Keratinocyte (primary cell): ENCODE measurements around the gene WBP1L. TPM values are rescaled to one million over a fixed set of nuclear protein-coding genes. Genes with fewer than 3 reads are reported as not detected.

Experiments used
- DNase-seq: peaks from one replicate; pipeline ENCODE4 v3.0.0-alpha.2; 2011; ENCODE audit warnings: low read depth, missing footprints, low spot score
- FAIRE-seq: peaks from 2 replicates; lab custom pipeline; 2011; peaks lifted over from hg19 to GRCh38; lab: Jason Lieb, UNC
- H2AFZ ChIP-seq: 2 replicates; pipeline ENCODE4 v1.6.0; 2012; ENCODE audit warnings: low read length, control low read depth, inconsistent platforms; ENCODE audit not compliant: control insufficient read depth
- H3K27ac ChIP-seq: 2 replicates; pipeline ENCODE4 v1.5.1; 2011; ENCODE audit warnings: low read length; ENCODE audit not compliant: control insufficient read depth, insufficient read depth
- H3K27me3 ChIP-seq: 3 replicates; pipeline ENCODE4 v1.6.0; 2011; ENCODE audit warnings: low read length; ENCODE audit not compliant: control insufficient read depth, insufficient read depth; ENCODE audit errors: extremely low read depth
- H3K36me3 ChIP-seq, 2 experiments: 2 replicates in 1 of 2; 3 replicates in 1 of 2; pipeline ENCODE4 v1.5.1; 2011; ENCODE audit warnings: low read length in 2 of 2, mild to moderate bottlenecking in 1 of 2; ENCODE audit not compliant: control insufficient read depth in 2 of 2, insufficient read depth in 2 of 2; ENCODE audit errors: extremely low read depth in 1 of 2
- H3K4me1 ChIP-seq: 3 replicates; pipeline ENCODE4 v1.5.1; 2011; ENCODE audit warnings: low read length; ENCODE audit not compliant: control insufficient read depth, insufficient read depth; ENCODE audit errors: extremely low read depth
- H3K4me2 ChIP-seq: 3 replicates; pipeline ENCODE4 v1.6.0; 2011; ENCODE audit warnings: low read depth, low read length; ENCODE audit not compliant: control insufficient read depth, insufficient read depth; ENCODE audit errors: extremely low read depth
- H3K4me3 ChIP-seq, 3 experiments: fragments of 200-600 bp in 1 of 3; sonication (generic) in 1 of 3; 2 replicates in 2 of 3; 3 replicates in 1 of 3; pipeline ENCODE4 v1.5.1; 2011 to 2016; ENCODE audit warnings: low read length in 3 of 3, mild to moderate bottlenecking in 3 of 3, control low read depth in 2 of 3, inconsistent platforms in 1 of 3, low read depth in 1 of 3, mixed read lengths in 1 of 3, mixed run types in 1 of 3, moderate library complexity in 1 of 3; ENCODE audit not compliant: control insufficient read depth in 2 of 3, insufficient read depth in 2 of 3; ENCODE audit errors: extremely low read depth in 1 of 3
- H3K79me2 ChIP-seq: 2 replicates; pipeline ENCODE4 v1.6.0; 2012; ENCODE audit warnings: low read length; ENCODE audit not compliant: control insufficient read depth, insufficient read depth
- H3K9ac ChIP-seq: 3 replicates; pipeline ENCODE4 v1.6.0; 2011; ENCODE audit warnings: low read length; ENCODE audit not compliant: control insufficient read depth, insufficient read depth; ENCODE audit errors: extremely low read depth
- H3K9me1 ChIP-seq: 3 replicates; pipeline ENCODE4 v1.6.0; 2011; ENCODE audit warnings: low read length; ENCODE audit not compliant: control insufficient read depth, insufficient read depth; ENCODE audit errors: extremely low read depth
- H3K9me3 ChIP-seq: 2 replicates; pipeline ENCODE4 v1.5.1; 2012; ENCODE audit warnings: low read depth, low read length; ENCODE audit not compliant: control insufficient read depth
- H4K20me1 ChIP-seq: 3 replicates; pipeline ENCODE4 v1.6.0; 2011; ENCODE audit warnings: low read length; ENCODE audit not compliant: control insufficient read depth, insufficient read depth; ENCODE audit errors: extremely low read depth
- EZH2 ChIP-seq: IDR thresholded peaks from one replicate; pipeline ENCODE4 v1.6.1; 2012; ENCODE audit warnings: inconsistent platforms, mild to moderate bottlenecking, low read length, moderate library complexity
- dilution Hi-C: fragments of 300-500 bp; cut with MboI; formaldehyde crosslinking; loops from one replicate; pipeline ENCODE4 v1.7.0; 2020; ENCODE audit warnings: low sequenced_read_pairs; ENCODE audit not compliant: extremely low pct_ligation_motif_present
- polyA plus RNA-seq, 5 experiments: library from polyadenylated mRNA; depleted of rRNA in 3 of 5; stranded (reverse) in 3 of 5; stranded (forward) in 1 of 5; unstranded in 1 of 5; fragments of >200 nt; gene quantifications; 1 replicate in 1 of 5; 2 replicates in 3 of 5; 3 replicates in 1 of 5; pipeline versions ENCODE4 v1.2.1 to v1.2.3, GENCODE V29; 2011 to 2012; ENCODE audit warnings: missing spikeins in 2 of 5, low read depth in 1 of 5, low replicate concordance in 1 of 5
- TF ChIP-seq, protein P1 (sequence below), 3 experiments: IDR thresholded peaks in 1 of 3; conservative IDR thresholded peaks in 1 of 3; optimal IDR thresholded peaks in 1 of 3; 2 replicates in 2 of 3; 3 replicates in 1 of 3; pipeline versions ENCODE3 to v1.5.1; 2011; ENCODE audit warnings: low read length in 3 of 3, mild to moderate bottlenecking in 3 of 3, moderate library complexity in 2 of 3, control low read depth in 1 of 3, inconsistent platforms in 1 of 3; ENCODE audit not compliant: insufficient read depth in 2 of 3; ENCODE audit errors: extremely low read depth in 1 of 3

The WBP1L gene
- polyA plus RNA-seq, 1 donor (not counting 4 experiments of a cell fraction or from before 2014, with no cell fraction given), result 24.3 TPM

DNA sequence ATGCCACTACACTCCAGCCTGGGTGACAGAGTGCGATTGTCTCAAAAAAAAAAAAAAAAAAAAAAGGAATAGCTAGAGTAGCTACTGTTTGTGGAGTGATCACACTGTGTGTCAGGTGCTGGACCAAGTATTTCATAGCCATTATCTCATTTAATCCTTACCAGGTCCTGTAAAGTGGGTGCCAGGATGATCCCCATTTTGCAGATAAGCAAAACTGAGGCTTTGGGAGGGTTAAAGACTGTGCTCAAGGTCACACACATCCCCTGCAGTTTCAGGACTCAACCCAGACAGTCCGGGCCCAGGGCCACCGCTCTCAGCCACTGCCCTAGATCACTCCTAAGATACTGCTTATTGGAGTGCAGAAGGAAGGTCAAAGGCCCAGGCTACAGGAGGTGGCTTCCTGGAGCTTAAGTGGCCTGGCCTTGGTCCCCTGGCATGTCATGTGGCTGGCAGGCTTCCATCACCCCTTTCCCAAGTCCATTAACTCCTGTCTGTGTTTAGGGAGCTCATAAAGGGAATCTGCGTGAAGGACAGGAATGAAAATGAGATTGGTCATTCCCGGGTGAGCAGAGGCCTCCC is 12.4 kb upstream of the WBP1L start:
- DNase-seq, result no peak
- Histone ChIP-seq H3K36me3 (peaks cover 3 to 23% of the 10 kb centered on the region in 2 experiments), H3K4me3 (no peak overlapping the region)

DNA sequence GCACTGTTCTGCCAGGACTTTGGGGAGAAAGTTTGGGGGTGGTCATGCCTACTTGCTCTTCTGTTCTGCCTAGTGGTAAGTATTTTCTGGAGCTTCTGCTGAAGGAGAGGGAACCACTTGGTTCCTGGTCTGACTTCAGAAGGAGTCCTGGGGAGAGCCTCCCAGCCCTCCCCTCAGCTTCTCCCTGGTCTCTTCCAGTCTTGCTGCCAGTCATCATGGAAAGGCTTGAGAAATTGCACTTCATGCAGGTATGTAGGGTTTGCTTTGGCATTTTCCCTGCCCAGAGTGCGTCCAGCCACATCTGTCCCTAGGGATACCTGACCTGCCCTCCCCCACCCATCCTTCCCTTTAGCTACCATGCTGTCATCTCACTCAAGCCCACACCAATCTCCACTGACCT is 11.1 kb upstream of the WBP1L start:
- Histone ChIP-seq H3K9ac (no peak overlapping the region), H3K4me3 (no peak overlapping the region), H3K9me1 (no peaks in the 10 kb centered on the region), H3K27me3 (no peaks in the 10 kb centered on the region), H3K79me2 (no peaks in the 10 kb centered on the region), H2AFZ (no peak overlapping the region), H4K20me1 (no peaks in the 10 kb centered on the region), H3K9me3 (no peaks in the 10 kb centered on the region), H3K4me2 (no peak overlapping the region), H3K4me1 (no peaks in the 10 kb centered on the region), H3K27ac (no peak overlapping the region), H3K36me3 (peaks cover 3 to 20% of the 10 kb centered on the region in 2 experiments)
- dilution Hi-C loops, result no loop called here
- no peak for FAIRE-seq
- no peak for DNase-seq
- TF ChIP-seq, protein P1, sequence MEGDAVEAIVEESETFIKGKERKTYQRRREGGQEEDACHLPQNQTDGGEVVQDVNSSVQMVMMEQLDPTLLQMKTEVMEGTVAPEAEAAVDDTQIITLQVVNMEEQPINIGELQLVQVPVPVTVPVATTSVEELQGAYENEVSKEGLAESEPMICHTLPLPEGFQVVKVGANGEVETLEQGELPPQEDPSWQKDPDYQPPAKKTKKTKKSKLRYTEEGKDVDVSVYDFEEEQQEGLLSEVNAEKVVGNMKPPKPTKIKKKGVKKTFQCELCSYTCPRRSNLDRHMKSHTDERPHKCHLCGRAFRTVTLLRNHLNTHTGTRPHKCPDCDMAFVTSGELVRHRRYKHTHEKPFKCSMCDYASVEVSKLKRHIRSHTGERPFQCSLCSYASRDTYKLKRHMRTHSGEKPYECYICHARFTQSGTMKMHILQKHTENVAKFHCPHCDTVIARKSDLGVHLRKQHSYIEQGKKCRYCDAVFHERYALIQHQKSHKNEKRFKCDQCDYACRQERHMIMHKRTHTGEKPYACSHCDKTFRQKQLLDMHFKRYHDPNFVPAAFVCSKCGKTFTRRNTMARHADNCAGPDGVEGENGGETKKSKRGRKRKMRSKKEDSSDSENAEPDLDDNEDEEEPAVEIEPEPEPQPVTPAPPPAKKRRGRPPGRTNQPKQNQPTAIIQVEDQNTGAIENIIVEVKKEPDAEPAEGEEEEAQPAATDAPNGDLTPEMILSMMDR (optimal IDR thresholded peaks at IDR 0.05 in 1 of 3, IDR thresholded peaks at IDR 0.05 in 1 of 3, conservative IDR thresholded peaks at IDR 0.05 in 1 of 3; ENCODE audit: extremely low read depth in 1 of 3, insufficient read depth in 2 of 3, low read length in 3 of 3), result no peak
- no peak for TF ChIP-seq EZH2

More for the DNA sequence above, 12.4 kb upstream of the WBP1L start:
- H3K9me3 ChIP-seq, result no peaks in the 10 kb centered on the region
- H3K27ac ChIP-seq, result no peak overlapping the region
- no peak overlapping the region for H3K4me2 ChIP-seq
- no peaks in the 10 kb centered on the region for H4K20me1 ChIP-seq
- no peaks in the 10 kb centered on the region for H3K79me2 ChIP-seq
- H3K9me1 ChIP-seq, result no peaks in the 10 kb centered on the region
- no peak overlapping the region for H2AFZ ChIP-seq
- FAIRE-seq, result no peak
- no peaks in the 10 kb centered on the region for H3K4me1 ChIP-seq
- TF ChIP-seq, protein P1 (optimal IDR thresholded peaks at IDR 0.05 in 1 of 3, IDR thresholded peaks at IDR 0.05 in 1 of 3, conservative IDR thresholded peaks at IDR 0.05 in 1 of 3; ENCODE audit: extremely low read depth in 1 of 3, insufficient read depth in 2 of 3, low read length in 3 of 3), result no peak
- no peak for TF ChIP-seq EZH2
- dilution Hi-C loops, result no loop called here
- H3K27me3 ChIP-seq, result no peaks in the 10 kb centered on the region
- H3K9ac ChIP-seq, result no peak overlapping the region
